ENCODE results near the gene KRTAP10-5.
"Not testable (repeated sequence)": the region's sequence is repeated elsewhere in the genome, so short reads cannot be mapped to it uniquely, and the experiment has no call there.

Gene KRTAP10-5

GRCh38 chr21:44610157-44610843 is 29.9 kb upstream of the KRTAP10-5 start:
- DNase-seq, result not testable (repeated sequence)

GRCh38 chr21:44609193-44609592 is 28.8 kb upstream of the KRTAP10-5 start:
- no peak for DNase-seq

GRCh38 chr21:44606495-44606894 is 26.1 kb upstream of the KRTAP10-5 start:
- DNase-seq, result no peak

GRCh38 chr21:44603911-44604310 is 23.5 kb upstream of the KRTAP10-5 start:
- DNase-seq, result no peak

GRCh38 chr21:44603109-44603875 is 22.9 kb upstream of the KRTAP10-5 start:
- DNase-seq, result no peak

- no peak for DNase-seq
These were observed 22.1 kb upstream of the KRTAP10-5 start for GRCh38 chr21:44602463-44602850.

- DNase-seq, result no peak
These were observed 21.4 kb upstream of the KRTAP10-5 start for GRCh38 chr21:44601596-44602462.

- not testable (repeated sequence) for DNase-seq
These were observed 20.7 kb upstream of the KRTAP10-5 start for GRCh38 chr21:44601091-44601490.

GRCh38 chr21:44600118-44600978 is 19.9 kb upstream of the KRTAP10-5 start, which contains the start of gene KRTAP10-7:
KRTAP10-7 (plus strand) TSS chr21:44600597; CDS start chr21:44600622, 25 bp downstream.
- DNase-seq, result not testable (repeated sequence)

- no peak for DNase-seq
These were observed 19.0 kb upstream of the KRTAP10-5 start for GRCh38 chr21:44599264-44600029.

GRCh38 chr21:44598061-44598460 is 17.7 kb upstream of the KRTAP10-5 start:
- no peak for DNase-seq

- DNase-seq, result no peak
These were observed 15.8 kb upstream of the KRTAP10-5 start for GRCh38 chr21:44596068-44596725.

GRCh38 chr21:44595524-44595923 is 15.1 kb upstream of the KRTAP10-5 start:
- no peak for DNase-seq

GRCh38 chr21:44594406-44594916 is 14.1 kb upstream of the KRTAP10-5 start:
- no peak for DNase-seq

GRCh38 chr21:44593598-44594405 is 13.4 kb upstream of the KRTAP10-5 start:
- no peak for DNase-seq

- DNase-seq, result no peak
These were observed 12.3 kb upstream of the KRTAP10-5 start, which contains the start of gene KRTAP10-6 for GRCh38 chr21:44592446-44593311. KRTAP10-6 (minus strand) TSS chr21:44592505; CDS start chr21:44592484, 21 bp downstream.

- not testable (repeated sequence) for DNase-seq
These were observed 11.4 kb upstream of the KRTAP10-5 start for GRCh38 chr21:44591801-44592130.

All from effector CD8-positive, alpha-beta T cell (primary cell).